Measurements from ENCODE around the gene KCNIP4.
"Not testable (repeated sequence)": the region's sequence is repeated elsewhere in the genome, so short reads cannot be mapped to it uniquely, and the experiment has no call there.

Gene KCNIP4

DNA sequence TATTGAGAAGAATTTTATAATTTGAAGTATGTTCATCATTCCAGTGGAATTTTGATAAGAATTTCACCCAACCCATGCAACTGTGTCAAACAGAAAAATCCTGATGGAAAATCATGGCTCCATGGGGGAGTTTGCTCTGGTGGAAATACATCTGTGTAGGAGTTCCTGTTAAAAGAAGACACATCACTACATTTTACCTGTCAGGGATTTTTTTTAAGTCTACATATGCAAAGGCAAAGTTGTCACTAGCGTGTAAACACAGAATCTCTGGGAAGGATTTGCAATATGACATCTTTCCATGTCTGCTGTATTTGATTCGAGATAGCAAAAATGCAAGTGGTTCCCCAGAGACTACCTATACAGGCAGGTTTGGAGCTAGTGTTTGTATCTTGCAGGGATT lies 581.0 kb downstream of the KCNIP4 start:
- Histone ChIP-seq H3K27me3 (ENCODE audit: insufficient read depth, poor library complexity, severe bottlenecking) (no peaks in the 10 kb centered on the region), H3K36me3 (ENCODE audit: low read depth) (no peaks in the 10 kb centered on the region), H3K4me1 (ENCODE audit: insufficient read depth, poor library complexity, severe bottlenecking) (no peaks in the 10 kb centered on the region), H3K4me3 (ENCODE audit: severe bottlenecking) (no peak overlapping the region), H3K9me3 (ENCODE audit: severe bottlenecking) (no peaks in the 10 kb centered on the region), H3K27ac (ENCODE audit: poor library complexity, severe bottlenecking) (no peak overlapping the region)
- TF ChIP-seq, protein P1, sequence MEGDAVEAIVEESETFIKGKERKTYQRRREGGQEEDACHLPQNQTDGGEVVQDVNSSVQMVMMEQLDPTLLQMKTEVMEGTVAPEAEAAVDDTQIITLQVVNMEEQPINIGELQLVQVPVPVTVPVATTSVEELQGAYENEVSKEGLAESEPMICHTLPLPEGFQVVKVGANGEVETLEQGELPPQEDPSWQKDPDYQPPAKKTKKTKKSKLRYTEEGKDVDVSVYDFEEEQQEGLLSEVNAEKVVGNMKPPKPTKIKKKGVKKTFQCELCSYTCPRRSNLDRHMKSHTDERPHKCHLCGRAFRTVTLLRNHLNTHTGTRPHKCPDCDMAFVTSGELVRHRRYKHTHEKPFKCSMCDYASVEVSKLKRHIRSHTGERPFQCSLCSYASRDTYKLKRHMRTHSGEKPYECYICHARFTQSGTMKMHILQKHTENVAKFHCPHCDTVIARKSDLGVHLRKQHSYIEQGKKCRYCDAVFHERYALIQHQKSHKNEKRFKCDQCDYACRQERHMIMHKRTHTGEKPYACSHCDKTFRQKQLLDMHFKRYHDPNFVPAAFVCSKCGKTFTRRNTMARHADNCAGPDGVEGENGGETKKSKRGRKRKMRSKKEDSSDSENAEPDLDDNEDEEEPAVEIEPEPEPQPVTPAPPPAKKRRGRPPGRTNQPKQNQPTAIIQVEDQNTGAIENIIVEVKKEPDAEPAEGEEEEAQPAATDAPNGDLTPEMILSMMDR (IDR thresholded peaks at IDR 0.05; ENCODE audit: poor library complexity, severe bottlenecking), result no peak
- DNase-seq (ENCODE audit: low spot score), result no peak
- ATAC-seq (ENCODE audit: low read depth), result no peak

DNA sequence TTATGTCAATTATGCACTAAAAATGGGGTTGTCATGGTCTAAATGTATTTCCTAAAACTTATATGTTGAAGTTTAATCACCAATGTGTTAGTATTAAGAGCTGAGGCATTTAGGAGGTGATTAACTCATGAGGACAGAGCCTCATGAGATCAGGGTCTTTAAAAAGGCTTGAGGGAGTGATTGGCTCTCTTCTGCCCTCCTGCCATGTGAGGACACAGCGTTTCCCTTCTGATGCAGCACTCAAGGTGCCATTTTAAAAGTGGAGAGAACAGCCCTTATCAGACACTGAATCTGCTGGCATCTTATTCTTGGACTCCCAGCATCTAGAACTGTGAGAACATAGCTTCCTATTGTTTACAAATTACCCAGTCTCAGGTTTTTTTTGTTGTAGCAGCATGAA lies 581.7 kb downstream of the KCNIP4 start:
- ATAC-seq (ENCODE audit: low read depth), result no peak
- no peak overlapping the region for H3K4me3 ChIP-seq (ENCODE audit: severe bottlenecking)

DNA sequence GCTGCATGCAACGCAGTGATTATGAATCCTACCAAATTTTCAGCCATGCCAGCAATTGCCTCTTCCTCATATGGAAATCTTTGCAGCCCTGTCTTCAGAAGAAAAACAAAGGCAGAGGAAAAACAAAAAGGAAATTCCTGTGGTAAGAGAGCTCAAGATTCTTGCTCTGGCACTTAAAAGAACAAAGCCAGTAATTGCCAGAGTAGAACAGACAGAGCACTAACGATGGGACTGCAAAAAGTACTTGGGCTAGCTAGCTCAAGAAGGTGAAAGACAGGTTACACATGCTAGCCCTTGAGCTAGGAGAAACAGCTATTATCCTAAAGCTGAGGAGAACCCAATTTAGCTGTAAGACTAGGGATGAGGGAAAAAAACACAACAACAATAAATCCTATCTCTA lies 582.3 kb downstream of the KCNIP4 start:
- ATAC-seq (ENCODE audit: low read depth), result no peak
- DNase-seq (ENCODE audit: low spot score), result no peak

More for the DNA sequence above, 581.7 kb downstream of the KCNIP4 start:
- Histone ChIP-seq H3K4me1 (ENCODE audit: insufficient read depth, poor library complexity, severe bottlenecking) (no peaks in the 10 kb centered on the region), H3K9me3 (ENCODE audit: severe bottlenecking) (no peaks in the 10 kb centered on the region), H3K36me3 (ENCODE audit: low read depth) (no peaks in the 10 kb centered on the region), H3K27ac (ENCODE audit: poor library complexity, severe bottlenecking) (no peak overlapping the region), H3K27me3 (ENCODE audit: insufficient read depth, poor library complexity, severe bottlenecking) (no peaks in the 10 kb centered on the region)
- TF ChIP-seq, protein P1 (IDR thresholded peaks at IDR 0.05; ENCODE audit: poor library complexity, severe bottlenecking), result no peak
- DNase-seq (ENCODE audit: low spot score), result no peak

DNA sequence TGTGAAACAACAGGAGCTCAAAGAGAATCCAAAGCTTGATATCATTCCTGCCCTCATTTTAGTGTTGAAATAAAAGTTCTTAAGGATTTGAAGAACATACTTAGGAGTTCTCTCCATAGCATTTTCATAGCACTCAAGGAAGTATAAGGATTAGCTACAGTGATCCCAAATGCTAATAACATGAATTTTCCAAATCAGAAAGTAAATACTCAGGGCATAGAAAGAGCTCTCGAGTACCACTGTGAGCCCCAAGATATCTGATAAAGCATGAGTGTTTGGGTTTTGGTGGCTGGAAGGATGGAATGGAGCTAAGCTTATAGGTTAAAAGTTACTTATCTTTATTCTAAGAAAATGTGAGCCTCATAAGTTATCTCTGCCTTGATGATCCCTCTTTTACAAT lies 584.9 kb downstream of the KCNIP4 start:
- no peaks in the 10 kb centered on the region for H3K36me3 ChIP-seq (ENCODE audit: low read depth)

More for the DNA sequence above, 582.3 kb downstream of the KCNIP4 start:
- Histone ChIP-seq H3K4me3 (ENCODE audit: severe bottlenecking) (no peak overlapping the region), H3K27me3 (ENCODE audit: insufficient read depth, poor library complexity, severe bottlenecking) (no peaks in the 10 kb centered on the region), H3K27ac (ENCODE audit: poor library complexity, severe bottlenecking) (no peak overlapping the region), H3K4me1 (ENCODE audit: insufficient read depth, poor library complexity, severe bottlenecking) (no peaks in the 10 kb centered on the region), H3K9me3 (ENCODE audit: severe bottlenecking) (no peaks in the 10 kb centered on the region), H3K36me3 (ENCODE audit: low read depth) (no peaks in the 10 kb centered on the region)
- TF ChIP-seq, protein P1 (IDR thresholded peaks at IDR 0.05; ENCODE audit: poor library complexity, severe bottlenecking), result no peak

DNA sequence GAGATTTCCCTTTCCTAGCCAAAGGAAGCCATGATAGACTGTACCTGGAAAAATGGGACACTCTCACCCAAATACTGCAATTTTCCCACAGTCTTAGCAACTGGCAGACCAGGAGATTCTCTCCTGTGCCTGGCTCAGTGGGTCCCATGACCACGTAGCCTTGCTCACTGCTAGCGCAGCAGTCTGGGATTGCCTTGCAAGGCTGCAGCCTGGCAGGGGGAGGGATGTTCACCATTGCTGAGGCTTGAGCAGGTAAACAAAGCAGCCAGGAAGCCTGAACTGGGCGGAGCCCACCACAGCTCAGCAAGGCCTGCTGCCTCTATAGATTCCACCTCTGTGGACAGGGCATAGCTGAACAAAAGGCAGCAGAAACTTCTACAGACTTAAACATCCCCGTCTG lies 596.2 kb downstream of the KCNIP4 start:
- not testable (repeated sequence) for H3K36me3 ChIP-seq (ENCODE audit: low read depth); H3K27me3 ChIP-seq (ENCODE audit: insufficient read depth, poor library complexity, severe bottlenecking); H3K27ac ChIP-seq (ENCODE audit: poor library complexity, severe bottlenecking); H3K4me3 ChIP-seq (ENCODE audit: severe bottlenecking); DNase-seq (ENCODE audit: low spot score); ATAC-seq (ENCODE audit: low read depth); H3K4me1 ChIP-seq (ENCODE audit: insufficient read depth, poor library complexity, severe bottlenecking); H3K9me3 ChIP-seq (ENCODE audit: severe bottlenecking)

More for the DNA sequence above, 584.9 kb downstream of the KCNIP4 start:
- Histone ChIP-seq H3K27me3 (ENCODE audit: insufficient read depth, poor library complexity, severe bottlenecking) (no peaks in the 10 kb centered on the region), H3K4me1 (ENCODE audit: insufficient read depth, poor library complexity, severe bottlenecking) (no peaks in the 10 kb centered on the region), H3K27ac (ENCODE audit: poor library complexity, severe bottlenecking) (no peak overlapping the region), H3K4me3 (ENCODE audit: severe bottlenecking) (no peak overlapping the region), H3K9me3 (ENCODE audit: severe bottlenecking) (no peaks in the 10 kb centered on the region)
- DNase-seq (ENCODE audit: low spot score) (no peak), ATAC-seq (ENCODE audit: low read depth) (no peak)
- TF ChIP-seq, protein P1 (IDR thresholded peaks at IDR 0.05; ENCODE audit: poor library complexity, severe bottlenecking), result no peak
